Stimulated activated CD4-positive, alpha-beta T cell treated with anti-CD3 and anti-CD28 coated beads, Interleukin-1b, Interleukin-23, amount 100 ng/mL, for 48 hours (primary cell): ENCODE results near the gene SMIM1.
A peak's percentile ranks its signal among the peaks of the same experiment; 100 is the strongest.

Experiments used
- DNase-seq: peaks from one replicate; pipeline ENCODE4 v3.0.0-alpha.2; 2020

The SMIM1 gene

GRCh38 chr1:3772715-3773571 is at the start of gene SMIM1:
Gene SMIM1, plus strand, starts transcription at chr1:3772749. Its CDS starts 2,625 bp downstream, at chr1:3775374.
- DNase-seq: no peak

GRCh38 chr1:3722846-3723245 is 49.7 kb upstream of the SMIM1 start:
- no peak for DNase-seq

DNA sequence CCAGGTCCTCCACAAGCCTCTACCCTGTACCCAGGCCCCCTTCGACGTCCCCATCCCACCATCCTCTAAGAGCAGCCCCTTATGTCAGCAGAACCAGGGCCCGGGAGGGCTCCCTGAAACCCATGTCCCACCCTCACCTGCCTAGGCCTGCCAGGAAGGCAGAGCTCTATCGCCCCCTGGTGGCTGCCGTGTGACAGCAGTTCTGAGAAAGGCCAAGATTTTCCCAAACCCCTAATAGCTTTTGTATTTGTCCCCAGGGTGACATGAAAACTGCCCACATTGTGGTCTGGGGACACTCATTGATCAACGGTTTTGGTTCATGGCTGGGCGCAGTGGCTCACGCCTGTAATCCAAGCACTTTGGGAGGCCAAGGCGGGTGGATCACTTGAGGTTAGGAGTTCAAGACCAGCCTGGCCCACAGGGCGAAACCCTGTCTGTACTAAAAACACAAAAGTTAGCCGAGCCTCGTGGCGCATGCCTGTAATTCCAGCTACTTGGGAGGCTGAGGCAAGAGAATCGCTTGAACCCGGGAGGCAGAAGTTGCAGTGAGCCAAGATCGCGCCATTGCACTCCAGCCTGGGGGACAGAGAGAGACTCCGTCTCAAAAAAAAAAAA is 48.0 kb upstream of the SMIM1 start:
- peak; percentile 68 for DNase-seq

DNA sequence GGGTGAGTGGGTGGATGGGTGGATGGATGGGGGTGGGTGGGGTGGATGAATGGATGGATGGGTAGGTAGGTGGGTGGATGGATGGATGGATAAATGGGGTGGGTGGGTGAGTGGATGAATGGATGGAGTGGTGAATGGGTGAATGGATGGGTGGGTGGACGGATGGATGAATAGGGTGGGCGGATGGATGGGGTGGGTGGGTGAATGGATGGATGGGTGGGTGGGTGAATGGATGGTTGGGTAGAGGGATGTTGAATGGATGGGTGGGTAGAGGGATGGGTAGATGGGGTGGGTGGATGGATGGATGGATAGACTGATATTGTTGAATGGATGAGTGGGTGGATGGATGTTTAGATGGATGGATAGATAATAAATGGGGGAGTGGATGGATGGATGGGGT is 47.2 kb upstream of the SMIM1 start:
- no peak for DNase-seq

GRCh38 chr1:3727042-3727824 is 45.3 kb upstream of the SMIM1 start:
- peak; percentile 21 for DNase-seq

DNA sequence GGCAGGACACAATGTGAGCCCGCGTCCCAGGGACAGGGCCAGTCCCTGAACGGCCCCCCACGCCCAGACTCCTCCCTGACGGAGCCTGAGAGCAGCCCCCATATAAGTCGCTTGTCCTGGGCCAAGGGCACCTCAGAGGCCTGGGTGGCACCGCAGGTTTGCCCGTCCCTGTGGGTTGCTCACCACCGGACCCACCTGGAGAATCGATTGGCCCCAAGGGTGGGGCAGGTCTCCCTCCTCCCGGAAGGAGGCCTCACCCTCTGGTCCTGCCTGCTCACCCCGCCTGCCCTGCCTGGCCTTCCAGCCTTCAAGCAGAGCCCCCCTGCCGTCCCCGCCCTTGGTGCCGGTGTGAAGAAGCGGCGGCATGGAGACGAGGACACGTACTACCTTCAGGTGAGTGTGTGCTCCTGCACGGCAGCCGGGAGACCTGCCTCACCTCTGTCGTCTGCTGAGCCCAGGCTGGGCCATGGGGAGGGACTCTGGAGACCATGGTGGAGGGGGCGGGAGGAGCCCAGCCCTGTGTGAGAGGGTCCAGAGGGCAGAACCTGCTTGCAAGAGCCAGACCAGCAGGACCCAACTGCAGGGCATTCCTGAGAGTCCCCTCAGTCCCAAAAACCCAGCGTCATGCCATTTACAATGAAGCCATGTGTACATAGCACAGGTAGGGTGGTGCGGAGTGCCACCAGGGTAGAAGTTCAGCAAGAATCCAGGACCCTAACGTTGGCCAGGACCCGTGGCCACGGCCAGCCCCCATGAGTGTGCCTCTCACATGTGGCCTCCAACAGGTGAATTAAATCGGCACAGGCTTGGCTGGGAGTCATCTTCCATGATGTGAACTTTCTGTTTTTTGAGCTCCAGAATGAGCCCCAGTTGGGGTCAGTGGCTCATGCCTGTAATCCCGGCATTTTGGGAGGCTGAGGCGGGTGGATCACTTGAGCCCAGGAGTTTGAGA is 44.4 kb upstream of the SMIM1 start:
- DNase-seq: no peak

DNA sequence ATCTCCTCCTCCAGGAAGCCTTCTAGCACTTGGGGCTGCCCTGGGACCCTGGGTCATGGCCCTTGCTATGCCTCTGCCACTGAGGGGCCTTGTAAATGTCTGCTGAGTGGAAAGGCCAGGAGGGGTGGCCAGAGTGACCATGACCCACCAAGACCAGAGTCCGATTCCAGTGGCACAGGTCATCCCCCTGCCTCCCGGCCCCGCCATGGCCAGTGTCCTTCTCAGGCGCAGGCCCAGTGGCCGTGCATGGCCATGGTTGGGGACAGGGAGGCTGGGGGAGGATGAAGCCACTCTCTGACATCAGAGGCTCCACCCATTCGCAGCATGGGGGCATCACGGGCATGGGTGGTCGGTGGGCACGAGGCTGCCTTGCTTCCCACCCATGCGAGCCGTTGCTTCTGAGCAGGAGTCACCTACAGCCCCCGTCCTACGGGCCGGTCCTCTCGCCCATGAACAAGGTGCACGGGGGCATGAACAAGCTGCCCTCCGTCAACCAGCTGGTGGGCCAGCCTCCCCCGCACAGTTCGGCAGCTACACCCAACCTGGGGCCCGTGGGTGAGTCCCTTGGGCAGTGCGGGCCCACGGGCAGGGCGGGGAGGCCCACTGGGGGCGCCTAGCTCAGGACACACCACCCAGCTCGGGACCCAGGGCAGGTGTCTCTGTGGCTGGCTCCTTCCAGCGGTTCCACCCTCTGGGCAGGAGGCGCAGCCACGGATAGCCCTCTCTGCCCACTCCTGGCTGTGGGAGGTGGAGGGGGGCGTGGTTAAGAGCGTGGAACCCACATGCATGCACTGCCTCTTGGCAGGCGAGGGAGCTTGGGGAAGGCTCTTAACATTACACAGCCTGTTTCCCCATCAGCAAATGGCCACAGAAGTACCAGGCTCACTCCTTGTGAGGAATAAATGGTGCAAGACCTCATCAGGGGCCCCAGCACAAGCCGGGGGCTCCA is 42.7 kb upstream of the SMIM1 start:
- DNase-seq: no peak

- no peak for DNase-seq
These were observed 41.9 kb upstream of the SMIM1 start for GRCh38 chr1:3730543-3731247.

- DNase-seq: no peak
These were observed 40.7 kb upstream of the SMIM1 start for GRCh38 chr1:3731583-3732433.

GRCh38 chr1:3732434-3733093 is 40.0 kb upstream of the SMIM1 start:
- no peak for DNase-seq

DNA sequence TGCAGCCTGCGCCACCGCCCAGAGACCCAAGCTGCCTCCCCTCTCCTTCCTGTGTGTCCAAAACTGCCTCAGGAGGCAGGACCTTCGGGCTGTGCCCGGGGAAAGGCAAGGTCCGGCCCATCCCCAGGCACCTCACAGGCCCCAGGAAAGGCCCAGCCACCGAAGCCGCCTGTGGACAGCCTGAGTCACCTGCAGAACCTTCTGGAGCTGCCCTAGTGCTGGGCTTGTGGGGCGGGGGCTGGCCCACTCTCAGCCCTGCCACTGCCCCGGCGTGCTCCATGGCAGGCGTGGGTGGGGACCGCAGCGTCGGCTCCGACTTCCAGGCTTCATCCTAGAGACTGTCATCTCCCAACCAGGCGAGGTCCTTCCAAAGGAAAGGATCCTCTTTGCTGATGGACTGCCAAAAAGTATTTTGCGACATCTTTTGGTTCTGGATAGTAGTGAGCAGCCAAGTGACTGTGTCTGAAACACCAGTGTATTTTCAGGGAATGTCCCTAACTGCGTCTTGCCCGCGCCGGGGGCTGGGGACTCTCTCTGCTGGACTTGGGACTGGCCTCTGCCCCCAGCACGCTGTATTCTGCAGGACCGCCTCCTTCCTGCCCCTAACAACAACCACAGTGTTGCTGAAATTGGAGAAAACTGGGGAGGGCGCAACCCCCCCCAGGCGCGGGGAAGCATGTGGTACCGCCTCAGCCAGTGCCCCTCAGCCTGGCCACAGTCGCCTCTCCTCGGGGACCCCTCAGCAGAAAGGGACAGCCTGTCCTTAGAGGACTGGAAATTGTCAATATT is 39.3 kb upstream of the SMIM1 start:
- no peak for DNase-seq

GRCh38 chr1:3733883-3734589 is 38.5 kb upstream of the SMIM1 start:
- no peak for DNase-seq

GRCh38 chr1:3734602-3735001 is 37.9 kb upstream of the SMIM1 start:
- DNase-seq: no peak

- no peak for DNase-seq
These were observed 37.4 kb upstream of the SMIM1 start for GRCh38 chr1:3735027-3735681.

DNA sequence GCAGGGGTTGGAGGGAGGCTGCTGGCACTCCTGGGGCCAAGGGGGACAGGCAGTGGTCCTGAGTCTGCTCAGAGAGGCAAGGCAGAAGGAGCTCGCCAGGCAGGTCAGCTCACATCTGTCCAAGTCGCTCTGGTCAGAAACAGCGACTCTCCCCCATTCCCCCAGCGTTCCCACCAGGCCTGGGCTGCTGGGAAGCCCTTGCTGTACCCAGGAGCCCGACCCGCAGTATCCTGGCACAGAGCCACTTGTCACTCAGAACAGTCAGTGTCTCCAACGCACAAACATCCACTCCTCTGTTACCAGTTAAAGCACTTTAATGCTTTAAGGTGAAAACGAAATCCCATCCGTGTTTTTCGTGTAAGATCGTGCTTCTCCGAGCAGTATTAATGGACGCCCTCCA is 36.9 kb upstream of the SMIM1 start:
- DNase-seq: no peak

- DNase-seq: no peak
These were observed 36.4 kb upstream of the SMIM1 start for GRCh38 chr1:3736131-3736561.

GRCh38 chr1:3736708-3737107 is 35.8 kb upstream of the SMIM1 start:
- no peak for DNase-seq
